ENCODE results near the gene NLRC5.
"Not testable (repeated sequence)": the region's sequence is repeated elsewhere in the genome, so short reads cannot be mapped to it uniquely, and the experiment has no call there.

Gene NLRC5

GRCh38 chr16:57069053-57069452 lies 79.7 kb downstream of the NLRC5 start:
- no peak for TF ChIP-seq EZH2 (IDR thresholded peaks at IDR 0.05; ENCODE audit: borderline replicate concordance, low read length)
- TF ChIP-seq CTCF (IDR thresholded peaks at IDR 0.05; ENCODE audit: low read length): no peak
- no peaks in the 10 kb centered on the region for H4K20me1 ChIP-seq (ENCODE audit: insufficient read depth, low read length)
- no peaks in the 10 kb centered on the region for H3K79me2 ChIP-seq (ENCODE audit: insufficient read depth, low read length)

GRCh38 chr16:57069635-57070370 lies 80.4 kb downstream of the NLRC5 start:
- Histone ChIP-seq H3K4me3 (ENCODE audit: low read depth, low read length, poor library complexity, severe bottlenecking) (no peak overlapping the region), H2AFZ (ENCODE audit: low read length) (no peak overlapping the region), H3K9me3 (ENCODE audit: low read length) (no peaks in the 10 kb centered on the region), H3K4me2 (ENCODE audit: low read length) (no peak overlapping the region), H3K4me1 (ENCODE audit: insufficient read depth, low read length, severe bottlenecking) (no peaks in the 10 kb centered on the region), H3K36me3 (ENCODE audit: insufficient read depth, low read length) (no peaks in the 10 kb centered on the region), H4K20me1 (ENCODE audit: insufficient read depth, low read length) (no peaks in the 10 kb centered on the region), H3F3A (ENCODE audit: insufficient read depth, low read length) (no peaks in the 10 kb centered on the region), H3K27me3 (ENCODE audit: insufficient read depth, low read length) (no peaks in the 10 kb centered on the region), H3K9me2 (ENCODE audit: low read depth, low read length) (no peaks in the 10 kb centered on the region), H3K79me2 (ENCODE audit: insufficient read depth, low read length) (no peaks in the 10 kb centered on the region), H3K9ac (ENCODE audit: low read length) (no peak overlapping the region), H3K27ac (ENCODE audit: low read depth, low read length, poor library complexity, severe bottlenecking) (no peak overlapping the region)
- TF ChIP-seq CTCF (IDR thresholded peaks at IDR 0.05; ENCODE audit: low read length) (no peak), EZH2 (IDR thresholded peaks at IDR 0.05; ENCODE audit: borderline replicate concordance, low read length) (no peak)

More at GRCh38 chr16:57069053-57069452, 79.7 kb downstream of the NLRC5 start:
- Histone ChIP-seq H3K4me2 (ENCODE audit: low read length) (no peak overlapping the region), H3K4me1 (ENCODE audit: insufficient read depth, low read length, severe bottlenecking) (no peaks in the 10 kb centered on the region), H3K9me3 (ENCODE audit: low read length) (no peaks in the 10 kb centered on the region), H3F3A (ENCODE audit: insufficient read depth, low read length) (no peaks in the 10 kb centered on the region), H3K36me3 (ENCODE audit: insufficient read depth, low read length) (no peaks in the 10 kb centered on the region), H3K4me3 (ENCODE audit: low read depth, low read length, poor library complexity, severe bottlenecking) (no peak overlapping the region), H3K27ac (ENCODE audit: low read depth, low read length, poor library complexity, severe bottlenecking) (no peak overlapping the region), H2AFZ (ENCODE audit: low read length) (no peak overlapping the region), H3K9me2 (ENCODE audit: low read depth, low read length) (no peaks in the 10 kb centered on the region), H3K27me3 (ENCODE audit: insufficient read depth, low read length) (no peaks in the 10 kb centered on the region), H3K9ac (ENCODE audit: low read length) (no peak overlapping the region)

DNA sequence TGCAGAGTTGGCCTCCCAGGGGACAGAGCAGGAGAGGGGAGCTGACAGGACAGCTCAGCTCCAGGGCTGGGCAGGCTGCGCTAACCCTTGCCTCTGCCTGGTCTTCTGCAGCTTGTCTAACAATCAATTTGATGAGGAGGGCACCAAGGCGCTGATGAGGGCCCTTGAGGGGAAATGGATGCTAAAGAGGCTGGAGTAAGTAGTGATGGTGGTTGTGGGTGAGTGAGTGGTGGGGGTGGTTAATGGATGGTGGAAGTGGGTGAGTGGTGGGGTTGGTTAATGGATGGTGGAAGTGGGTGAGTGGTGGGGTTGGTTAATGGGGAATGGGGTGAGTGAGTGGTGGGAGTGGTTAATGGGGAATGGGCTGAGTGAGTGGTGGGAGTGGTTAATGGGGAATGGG lies 81.1 kb downstream of the NLRC5 start:
- Histone ChIP-seq H3F3A (ENCODE audit: insufficient read depth, low read length) (no peaks in the 10 kb centered on the region), H3K4me3 (ENCODE audit: low read depth, low read length, poor library complexity, severe bottlenecking) (no peak overlapping the region), H3K4me1 (ENCODE audit: insufficient read depth, low read length, severe bottlenecking) (no peaks in the 10 kb centered on the region), H3K9me2 (ENCODE audit: low read depth, low read length) (no peaks in the 10 kb centered on the region), H3K9ac (ENCODE audit: low read length) (no peak overlapping the region), H4K20me1 (ENCODE audit: insufficient read depth, low read length) (no peaks in the 10 kb centered on the region), H3K79me2 (ENCODE audit: insufficient read depth, low read length) (no peaks in the 10 kb centered on the region), H3K27ac (ENCODE audit: low read depth, low read length, poor library complexity, severe bottlenecking) (no peak overlapping the region), H3K27me3 (ENCODE audit: insufficient read depth, low read length) (no peaks in the 10 kb centered on the region), H3K4me2 (ENCODE audit: low read length) (no peak overlapping the region), H3K9me3 (ENCODE audit: low read length) (no peaks in the 10 kb centered on the region), H3K36me3 (ENCODE audit: insufficient read depth, low read length) (no peaks in the 10 kb centered on the region), H2AFZ (ENCODE audit: low read length) (no peak overlapping the region)
- no peak for TF ChIP-seq CTCF (IDR thresholded peaks at IDR 0.05; ENCODE audit: low read length)
- TF ChIP-seq EZH2 (IDR thresholded peaks at IDR 0.05; ENCODE audit: borderline replicate concordance, low read length): no peak

DNA sequence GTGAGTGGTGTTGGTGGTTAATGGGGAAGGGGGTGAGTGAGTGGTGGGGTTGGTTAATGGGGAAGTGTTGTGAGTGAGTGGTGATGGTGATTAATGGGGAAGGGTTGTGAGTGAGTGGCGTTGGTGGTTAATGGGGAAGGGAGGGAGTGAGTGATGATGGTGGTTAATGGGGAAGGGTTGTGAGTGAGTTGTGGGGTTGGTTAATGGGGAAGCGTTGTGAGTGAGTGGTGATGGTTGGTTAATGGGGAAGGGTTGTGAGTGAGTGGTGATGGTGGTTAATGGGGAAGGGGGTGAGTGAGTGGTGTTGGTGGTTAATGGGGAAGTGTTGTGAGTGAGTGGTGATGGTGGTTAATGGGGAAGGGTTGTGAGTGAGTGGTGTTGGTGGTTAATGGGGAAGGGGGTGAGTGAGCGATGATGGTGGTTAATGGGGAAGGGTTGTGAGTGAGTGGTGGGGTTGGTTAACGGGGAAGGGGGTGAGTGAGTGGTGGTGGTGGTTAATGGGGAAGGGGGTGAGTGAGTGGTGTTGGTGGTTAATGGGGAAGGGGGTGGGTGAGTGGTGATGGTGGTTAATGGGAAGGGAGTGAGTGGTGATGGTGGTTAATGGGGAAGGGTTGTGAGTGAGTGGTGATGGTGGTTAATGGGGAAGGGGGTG lies 81.8 kb downstream of the NLRC5 start:
- H4K20me1 ChIP-seq (ENCODE audit: insufficient read depth, low read length); H3K4me3 ChIP-seq (ENCODE audit: low read depth, low read length, poor library complexity, severe bottlenecking); H3K9ac ChIP-seq (ENCODE audit: low read length); H2AFZ ChIP-seq (ENCODE audit: low read length); H3K9me3 ChIP-seq (ENCODE audit: low read length); H3K4me2 ChIP-seq (ENCODE audit: low read length); H3K27me3 ChIP-seq (ENCODE audit: insufficient read depth, low read length); H3K27ac ChIP-seq (ENCODE audit: low read depth, low read length, poor library complexity, severe bottlenecking); H3F3A ChIP-seq (ENCODE audit: insufficient read depth, low read length); H3K9me2 ChIP-seq (ENCODE audit: low read depth, low read length); H3K79me2 ChIP-seq (ENCODE audit: insufficient read depth, low read length); H3K36me3 ChIP-seq (ENCODE audit: insufficient read depth, low read length); H3K4me1 ChIP-seq (ENCODE audit: insufficient read depth, low read length, severe bottlenecking): not testable (repeated sequence)

Data from OCI-LY1 (cell line).